Measurements from ENCODE around the gene DNAJA2. TPM values are rescaled to one million over a fixed set of nuclear protein-coding genes. Genes with fewer than 3 reads are reported as not detected.

DNAJA2 gene
- total and polyA plus RNA-seq, 9 donors, result 33.4 to 63.3 (median 58.4) TPM

GRCh38 chr16:46918905-46919792 is 54.3 kb downstream of the DNAJA2 start:
- Histone ChIP-seq H3K27me3 (no peaks in the 10 kb centered on the region), H3K27ac (no peak overlapping the region), H3K4me3 (no peak overlapping the region), H3K9me3 (no peaks in the 10 kb centered on the region), H3K36me3 (no peaks in the 10 kb centered on the region), H3K4me1 (ENCODE audit: insufficient read depth) (no peaks in the 10 kb centered on the region)
- 73% methylated on average over 21 of the region's 21 CpGs for WGBS, 3 donors
- DNase-seq, result no peak
- TF ChIP-seq CTCF (IDR thresholded peaks at IDR 0.05) (no peak), EP300 (IDR thresholded peaks at IDR 0.05) (no peak)
- intact Hi-C loops (cut with DNase I), result no loop called here

GRCh38 chr16:46918400-46918799 is 55.1 kb downstream of the DNAJA2 start:
- DNase-seq, result no peak
- no peaks in the 10 kb centered on the region for H3K9me3 ChIP-seq
- H3K4me3 ChIP-seq, result no peak overlapping the region
- H3K36me3 ChIP-seq, result no peaks in the 10 kb centered on the region
- 84 to 89% (median 85%) methylated on average over 11 of the region's 11 CpGs for WGBS, 3 donors
- H3K4me1 ChIP-seq (ENCODE audit: insufficient read depth), result no peaks in the 10 kb centered on the region
- TF ChIP-seq CTCF (IDR thresholded peaks at IDR 0.05) (no peak), POLR2A (IDR thresholded peaks at IDR 0.05) (no peak), EP300 (IDR thresholded peaks at IDR 0.05) (no peak)
- H3K27ac ChIP-seq, result no peak overlapping the region
- intact Hi-C loops (cut with DNase I), result no loop called here
- no peaks in the 10 kb centered on the region for H3K27me3 ChIP-seq

- TF ChIP-seq EP300 (IDR thresholded peaks at IDR 0.05), result no peak
- TF ChIP-seq POLR2A (IDR thresholded peaks at IDR 0.05), result no peak
- no peak for TF ChIP-seq CTCF (IDR thresholded peaks at IDR 0.05)
- no peak for DNase-seq
- Histone ChIP-seq H3K9me3 (no peaks in the 10 kb centered on the region), H3K27ac (no peak overlapping the region), H3K4me3 (no peak overlapping the region), H3K36me3 (no peaks in the 10 kb centered on the region), H3K4me1 (ENCODE audit: insufficient read depth) (no peaks in the 10 kb centered on the region), H3K27me3 (no peaks in the 10 kb centered on the region)
- WGBS, 3 donors, result 93 to 99% (median 98%) methylated on average over 3 of the region's 3 CpGs
- intact Hi-C loops (cut with DNase I), result no loop called here
Observed at GRCh38 chr16:46916980-46917379, 56.5 kb downstream of the DNAJA2 start.

GRCh38 chr16:46915483-46916025 is 57.9 kb downstream of the DNAJA2 start:
- 100% methylated on average over 2 of the region's 2 CpGs for WGBS, 3 donors
- H3K36me3 ChIP-seq, result no peaks in the 10 kb centered on the region
- DNase-seq, result no peak
- intact Hi-C loops (cut with DNase I), result no loop called here
- H3K4me1 ChIP-seq (ENCODE audit: insufficient read depth), result no peaks in the 10 kb centered on the region
- H3K27ac ChIP-seq, result no peak overlapping the region
- no peak overlapping the region for H3K4me3 ChIP-seq
- TF ChIP-seq EP300 (IDR thresholded peaks at IDR 0.05) (no peak), POLR2A (IDR thresholded peaks at IDR 0.05) (no peak), CTCF (IDR thresholded peaks at IDR 0.05) (no peak)
- H3K9me3 ChIP-seq, result no peaks in the 10 kb centered on the region
- no peaks in the 10 kb centered on the region for H3K27me3 ChIP-seq

Measured in ovary (tissue), 9 donors.